Adrenal gland (tissue), 12 donors: Measurements from ENCODE around the gene TBC1D22A. TPM values are rescaled to one million over a fixed set of nuclear protein-coding genes. Genes with fewer than 3 reads are reported as not detected.
A peak's percentile ranks its signal among the peaks of the same experiment; 100 is the strongest.

Source experiments
- DNase-seq, 7 donors: peaks; one replicate each; pipeline ENCODE4 v3.0.0-alpha.2; 2019 to 2020
- H3K27ac ChIP-seq, 5 donors: fragments of 200-600 bp; sonication (generic) in 4 of 5; 1 replicate in 3 of 5; 2 replicates in 2 of 5; pipeline versions ENCODE4 v1.5.1 to v1.8.0; 2016 to 2020; ENCODE audit warnings: mild to moderate bottlenecking in 1 of 5
- H3K27me3 ChIP-seq: fragments of 200-600 bp; 2 replicates; pipeline ENCODE4 v1.8.0; 2021
- H3K36me3 ChIP-seq, 2 donors: fragments of 200-600 bp; replicated peaks in 1 of 2; 1 replicate in 1 of 2; 2 replicates in 1 of 2; pipeline versions ENCODE4 v1.5.1 to v1.8.0; 2018 to 2022
- H3K4me1 ChIP-seq, 2 donors: fragments of 200-600 bp; replicated peaks in 1 of 2; 1 replicate in 1 of 2; 2 replicates in 1 of 2; pipeline versions ENCODE4 v1.5.1 to v1.8.0; 2018 to 2021
- H3K4me3 ChIP-seq, 4 donors: fragments of 200-600 bp; sonication (generic) in 3 of 4; one replicate each; pipeline ENCODE4 v1.5.1; 2016 to 2018
- H3K9me3 ChIP-seq, 3 donors: fragments of 200-600 bp; sonication (generic) in 1 of 3; replicated peaks in 1 of 3; 1 replicate in 2 of 3; 2 replicates in 1 of 3; pipeline versions ENCODE4 v1.5.1 to v1.8.0; 2016 to 2021
- CTCF ChIP-seq, 6 experiments: fragments of 450-650 bp in 4 of 6; fragments of 200-600 bp in 2 of 6; sonication (generic) in 1 of 6; IDR thresholded peaks; 1 replicate in 5 of 6; 2 replicates in 1 of 6; pipeline versions ENCODE4 v1.5.1 to v1.8.0; 2016 to 2021; ENCODE audit warnings: antibody characterized with exemption in 6 of 6, mild to moderate bottlenecking in 2 of 6, moderate library complexity in 1 of 6
- POLR2A ChIP-seq, 2 donors: fragments of 450-650 bp; IDR thresholded peaks; one replicate each; pipeline ENCODE4 v1.6.1; 2017; ENCODE audit warnings: antibody characterized with exemption in 2 of 2, mild to moderate bottlenecking in 2 of 2, moderate library complexity in 1 of 2
- whole genome bisulfite sequencing, 4 donors: extraction: QIAGEN DNeasy Blood & Tissue Kit in 2 of 4; methylation state at CpG; one replicate each; pipeline versions ENCODE4 v1.1.5 to v1.1.7; 2013 to 2017; 5-methylcytosine and 5-hydroxymethylcytosine counted together
- intact Hi-C, 2 donors: fragments of 100-400 bp; cut with DNase I; formaldehyde crosslinking; loops; one replicate each; pipeline versions ENCODE4 v1.14.1 to v1.15.0; 2022 to 2023
- polyA plus RNA-seq, 3 donors: library from polyadenylated mRNA; stranded (reverse); fragments of 200-250 nt in 2 of 3; fragments of 350-450 nt in 1 of 3; fragmentation: Illumina TruSeq in 1 of 3; extraction: RNeasy Lipid Tissue Mini Kit (QIAGEN cat#74804) in 1 of 3; gene quantifications; one replicate each; pipeline ENCODE4 v1.2.3, GENCODE V29; 2013 to 2014
- total RNA-seq, 9 donors: library from RNA; depleted of rRNA in 4 of 9; stranded (reverse); fragments of >200 nt in 4 of 9; fragments of 120-200 nt in 1 of 9; fragmentation: NEBNext Ultra II Directional in 1 of 9; extraction: Animal tissue kit (Norgen Biotek cat#: 25700) in 1 of 9; gene quantifications; one replicate each; pipeline versions ENCODE4 v1.1.0 to v1.2.4, GENCODE V29; 2013 to 2023
- donor health status: healthy with polysubstance abuse.
- donor health status: Bipolar disorder and iron deficiency.
- donor health status: DM: yes; HTN: yes; CAD: no.
- donor health status: DM: no; HTN: no; CAD: no.
- donor health status: DM: no; HTN: no; CAD: no.
- donor health status: DM: yes; HTN: yes; CAD: no.

Gene TBC1D22A
- total and polyA plus RNA-seq, 12 donors = 11.5 to 44.2 (median 28.1) TPM

GRCh38 chr22:47200273-47201051 is 438.0 kb downstream of the TBC1D22A start:
- no peak overlapping the region for H3K27ac ChIP-seq
- H3K4me1 ChIP-seq = no peaks in the 10 kb centered on the region
- no peaks in the 10 kb centered on the region for H3K9me3 ChIP-seq
- DNase-seq = peak in 1 of 7 donors; percentile 35
- WGBS, 4 donors = 43 to 56% (median 51%) methylated on average over 9 to 25 of the region's 25 CpGs
- intact Hi-C loops = no loop called here
- TF ChIP-seq POLR2A (IDR thresholded peaks at IDR 0.05) (no peak), CTCF (IDR thresholded peaks at IDR 0.05) (no peak)
- H3K4me3 ChIP-seq = no peak overlapping the region
- peaks cover 4% of the 10 kb centered on the region for H3K27me3 ChIP-seq
- no peaks in the 10 kb centered on the region for H3K36me3 ChIP-seq

- 81 to 93% (median 87%) methylated on average over 6 to 15 of the region's 15 CpGs for WGBS, 4 donors
- intact Hi-C loops = no loop called here
These were observed 438.9 kb downstream of the TBC1D22A start for GRCh38 chr22:47201186-47201995.

GRCh38 chr22:47201996-47202818 is 439.8 kb downstream of the TBC1D22A start:
- intact Hi-C loops = no loop called here
- no peaks in the 10 kb centered on the region for H3K36me3 ChIP-seq
- 80 to 90% (median 87%) methylated on average over 3 to 27 of the region's 27 CpGs for WGBS, 4 donors
- H3K27me3 ChIP-seq = peaks cover 4% of the 10 kb centered on the region
- H3K9me3 ChIP-seq = no peaks in the 10 kb centered on the region
- no peaks in the 10 kb centered on the region for H3K4me1 ChIP-seq
- H3K4me3 ChIP-seq = no peak overlapping the region
- TF ChIP-seq CTCF (IDR thresholded peaks at IDR 0.05) = no peak
- no peak for TF ChIP-seq POLR2A (IDR thresholded peaks at IDR 0.05)
- H3K27ac ChIP-seq = no peak overlapping the region
- peak in 1 of 7 donors; percentile 36 for DNase-seq

More at GRCh38 chr22:47201186-47201995, 438.9 kb downstream of the TBC1D22A start:
- Histone ChIP-seq H3K4me3 (no peak overlapping the region), H3K36me3 (no peaks in the 10 kb centered on the region), H3K27ac (no peak overlapping the region), H3K27me3 (peaks cover 4% of the 10 kb centered on the region), H3K9me3 (no peaks in the 10 kb centered on the region), H3K4me1 (no peaks in the 10 kb centered on the region)
- peak in 1 of 7 donors; percentile 14 for DNase-seq
- TF ChIP-seq POLR2A (IDR thresholded peaks at IDR 0.05) = no peak

- H3K27ac ChIP-seq = no peak overlapping the region
- H3K36me3 ChIP-seq = no peaks in the 10 kb centered on the region
- peak in 1 of 7 donors; percentile 27 for DNase-seq
- H3K9me3 ChIP-seq = no peaks in the 10 kb centered on the region
- intact Hi-C loops = no loop called here
- H3K4me1 ChIP-seq = no peaks in the 10 kb centered on the region
- H3K4me3 ChIP-seq = no peak overlapping the region
- peaks cover 4% of the 10 kb centered on the region for H3K27me3 ChIP-seq
- 88 to 90% (median 88%) methylated on average over 13 to 16 of the region's 16 CpGs for WGBS, 4 donors
- no peak for TF ChIP-seq CTCF (IDR thresholded peaks at IDR 0.05)
- TF ChIP-seq POLR2A (IDR thresholded peaks at IDR 0.05) = no peak
These were observed 440.5 kb downstream of the TBC1D22A start for GRCh38 chr22:47202819-47203553.
